GM23338 (cell line): ENCODE results near the gene UBXN2A.

Experiments used
- CTCF ChIP-seq, 2 experiments: fragments of 200-600 bp in 1 of 2; sonication (generic) in 1 of 2; conservative IDR thresholded peaks; 2 replicates each; pipeline versions ENCODE4 v1.5.1 to v1.6.1; 2016 to 2017; ENCODE audit warnings: antibody characterized with exemption in 2 of 2, low read depth in 2 of 2, mild to moderate bottlenecking in 2 of 2, moderate library complexity in 1 of 2
- EZH2 ChIP-seq: fragments of 200-600 bp; sonication (generic); IDR thresholded peaks from one replicate; pipeline ENCODE4 v1.8.0; 2017; ENCODE audit warnings: antibody characterized with exemption, mild to moderate bottlenecking, low read depth; ENCODE audit not compliant: unreplicated experiment
- POLR2AphosphoS5 ChIP-seq: IDR thresholded peaks from 2 replicates; pipeline ENCODE4 v1.6.1; 2016; ENCODE audit warnings: antibody characterized with exemption, low read depth

GRCh38 chr2:24026233-24026632, 86.0 kb downstream of the UBXN2A start:
- TF ChIP-seq CTCF (conservative IDR thresholded peaks at IDR 0.05; ENCODE audit: low read depth in 2 of 2) (no peak), EZH2 (no peak), POLR2AphosphoS5 (no peak)
